Astrocyte of the spinal cord (primary cell): Measurements from ENCODE around the gene CCDC50.

Experiments
- DNase-seq: peaks from one replicate; pipeline ENCODE4 v3.0.0; 2011; ENCODE audit warnings: low read depth, low spot score
- H3K4me3 ChIP-seq: 2 replicates; pipeline ENCODE4 v1.5.1; 2011; ENCODE audit warnings: low read depth, mild to moderate bottlenecking, low read length, moderate library complexity
- CTCF ChIP-seq: IDR thresholded peaks from 2 replicates; pipeline ENCODE4 v1.5.1; 2012; ENCODE audit warnings: low read depth, mild to moderate bottlenecking, low read length, inconsistent platforms
- in situ Hi-C: cut with HindIII; loops from 2 replicates; pipeline ENCODE4 v1.10.0; 2017; ENCODE audit warnings: low sequenced_read_pairs

CCDC50 gene

DNA sequence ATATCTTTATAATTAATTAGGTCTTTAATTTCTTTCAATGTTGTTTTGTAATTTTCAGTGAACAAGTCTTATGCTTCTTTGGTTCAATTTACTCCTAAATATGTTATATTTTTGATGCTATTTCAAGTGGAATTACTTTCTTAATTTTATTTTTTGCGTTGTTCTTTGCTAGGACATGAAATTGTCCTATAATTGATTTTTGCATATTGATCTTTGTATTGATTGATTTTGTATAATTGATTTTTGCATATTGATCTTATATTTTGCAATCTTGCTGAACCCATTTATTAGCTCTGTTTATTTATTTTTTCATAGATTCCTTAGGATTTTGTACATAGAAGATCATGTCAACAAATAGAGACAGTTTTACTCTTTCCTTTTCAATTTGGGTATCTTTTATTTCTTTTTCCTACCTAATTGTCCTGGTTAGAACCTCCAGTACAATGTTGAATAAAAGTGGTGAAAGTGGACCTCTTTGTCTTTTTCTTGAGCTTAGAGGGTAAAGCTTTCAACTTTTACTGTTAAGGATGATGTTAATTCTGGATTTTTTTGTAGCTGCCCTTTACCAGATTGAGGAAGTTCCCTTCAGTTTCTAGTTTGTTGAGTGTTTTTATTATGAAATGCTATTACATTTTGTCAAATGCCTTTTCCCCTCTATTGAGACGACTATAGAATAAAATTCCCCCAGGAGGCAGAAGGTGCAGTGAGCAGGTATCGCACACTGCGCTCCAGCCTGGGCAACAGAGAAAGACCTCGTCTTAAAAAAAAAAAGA lies 36.8 kb upstream of the CCDC50 start:
- no peak overlapping the region for H3K4me3 ChIP-seq
- no peak for DNase-seq
- no peak for TF ChIP-seq CTCF
- in situ Hi-C loops = no loop called here

DNA sequence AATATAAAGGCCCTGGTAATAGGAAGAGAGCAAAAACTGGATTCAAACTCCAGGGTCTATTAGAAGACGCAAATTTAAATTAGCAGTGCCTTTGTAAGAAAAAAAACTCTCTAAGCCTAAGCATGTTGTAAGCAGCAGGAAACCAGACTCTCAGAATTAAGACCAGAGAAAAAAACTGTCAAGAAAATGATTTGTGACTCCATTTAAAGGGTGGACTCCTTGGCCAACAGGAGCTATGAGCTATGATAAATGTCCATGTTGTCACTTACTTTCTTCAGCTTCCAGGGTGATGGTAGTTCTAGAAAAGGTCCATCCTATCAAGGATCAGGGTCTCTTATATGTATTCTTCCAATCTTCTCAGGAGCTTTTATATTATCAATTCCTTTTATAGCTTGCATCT lies 34.9 kb upstream of the CCDC50 start:
- TF ChIP-seq CTCF = no peak
- H3K4me3 ChIP-seq = no peak overlapping the region
- in situ Hi-C loops = no loop called here
- DNase-seq = no peak

DNA sequence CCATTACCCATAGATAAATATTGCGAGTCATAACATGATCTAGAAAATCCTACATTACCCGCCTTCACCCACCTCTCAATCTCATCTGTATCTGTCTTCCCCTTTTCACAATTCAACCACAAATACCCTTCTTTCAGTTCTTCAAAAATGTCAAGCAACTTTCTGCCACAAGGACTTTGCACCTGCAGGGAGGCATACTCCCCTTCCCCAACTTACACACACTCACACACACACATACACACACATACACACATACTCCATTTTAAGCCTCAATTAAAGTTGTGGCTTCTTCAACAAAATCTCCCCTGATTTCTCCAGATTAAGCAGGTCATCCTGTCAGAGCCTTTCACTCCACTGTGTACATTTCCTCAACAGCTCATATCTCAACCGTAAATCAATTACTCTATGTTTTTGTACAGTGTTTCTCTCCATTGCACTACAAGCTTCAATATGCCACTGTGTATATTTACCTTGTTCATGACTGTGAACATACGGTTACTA lies 33.1 kb upstream of the CCDC50 start:
- H3K4me3 ChIP-seq = no peak overlapping the region
- in situ Hi-C loops = no loop called here
- no peak for TF ChIP-seq CTCF
- DNase-seq = no peak

DNA sequence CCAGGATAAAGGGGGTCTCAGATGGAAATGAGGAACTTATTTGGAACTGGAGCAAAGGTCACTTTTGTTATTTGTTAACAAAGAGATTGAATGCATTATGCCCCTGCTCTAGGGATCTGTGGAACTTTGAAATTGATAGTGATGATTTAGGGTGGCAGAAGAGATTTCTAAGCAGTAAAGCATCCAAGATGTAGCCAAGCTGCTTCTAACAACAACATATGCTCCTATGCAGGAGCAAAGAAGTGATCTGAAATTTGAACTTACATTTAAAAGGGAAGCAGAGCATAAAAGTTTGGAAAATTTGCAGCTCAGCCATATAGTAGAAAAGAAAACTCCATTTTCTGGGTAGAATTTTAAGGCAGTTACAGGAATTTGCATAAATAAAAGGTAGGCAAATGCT lies 30.3 kb upstream of the CCDC50 start:
- in situ Hi-C loops = no loop called here

GRCh38 chr3:191300422-191300821 lies 28.8 kb upstream of the CCDC50 start:
- DNase-seq = no peak
- in situ Hi-C loops = no loop called here
- TF ChIP-seq CTCF = no peak
- H3K4me3 ChIP-seq = no peak overlapping the region

More for the DNA sequence above, 30.3 kb upstream of the CCDC50 start:
- TF ChIP-seq CTCF = no peak
- no peak overlapping the region for H3K4me3 ChIP-seq
- DNase-seq = no peak

DNA sequence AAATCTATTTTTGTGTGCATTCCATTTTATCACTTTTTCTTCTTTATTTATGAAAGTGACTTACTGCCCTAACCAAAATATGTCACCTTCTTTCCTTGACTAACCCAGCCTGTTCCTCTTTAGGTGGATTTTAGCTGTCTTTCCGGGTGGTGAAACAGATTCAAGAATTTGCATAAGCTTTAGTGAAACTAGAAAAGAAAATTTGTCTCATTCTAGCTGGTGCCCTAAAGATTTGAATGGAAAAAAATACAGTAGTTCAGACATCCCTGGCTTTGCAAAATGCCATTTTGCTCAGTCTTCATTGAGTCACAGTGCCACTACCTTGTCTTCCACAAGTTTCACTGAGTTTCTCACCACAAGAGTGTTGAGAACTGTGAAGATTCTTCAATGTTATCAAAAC lies 28.2 kb upstream of the CCDC50 start:
- in situ Hi-C loops = no loop called here

More for the DNA sequence above, 28.2 kb upstream of the CCDC50 start:
- TF ChIP-seq CTCF = no peak
- DNase-seq = no peak
- H3K4me3 ChIP-seq = no peak overlapping the region
